BJ (cell line): Measurements from ENCODE around the gene NOM1. TPM values are rescaled to one million over a fixed set of nuclear protein-coding genes. Genes with fewer than 3 reads are reported as not detected.

Experiments used
- CTCF ChIA-PET: fragments of 350-600 bp; formaldehyde crosslinking; extraction: SDS; loops from one replicate; lab custom pipeline; 2021; ENCODE audit warnings: antibody characterized with exemption, inconsistent platforms; lab: Yijun Ruan, JAX
- POLR2A ChIA-PET: fragments of 300-600 bp; sonication (Branson Sonifier 250); formaldehyde crosslinking; extraction: SDS; loops from one replicate; lab custom pipeline; 2021; ENCODE audit warnings: antibody characterized with exemption; lab: Charles Lee
- DNase-seq: peaks from one replicate; pipeline ENCODE4 v3.0.0-alpha.2; 2011; ENCODE audit warnings: low read depth
- H3K27me3 ChIP-seq: 2 replicates; pipeline ENCODE4 v1.6.0; 2011; ENCODE audit warnings: low read length; ENCODE audit not compliant: control insufficient read depth, insufficient read depth
- H3K36me3 ChIP-seq: 2 replicates; pipeline ENCODE4 v1.5.1; 2011; ENCODE audit warnings: low read length; ENCODE audit not compliant: control insufficient read depth, insufficient read depth
- H3K4me3 ChIP-seq: 2 replicates; pipeline ENCODE4 v1.5.1; 2011; ENCODE audit warnings: low read depth, mild to moderate bottlenecking, control low read depth, low read length
- polyA plus RNA-seq: library from polyadenylated mRNA; depleted of rRNA; stranded (reverse); fragments of >200 nt; gene quantifications from 2 replicates; pipeline ENCODE4 v1.2.3, GENCODE V29; 2011
- TF ChIP-seq, protein P1 (sequence below): IDR thresholded peaks from 2 replicates; pipeline ENCODE4 v1.5.1; 2011; ENCODE audit warnings: low read depth, mild to moderate bottlenecking, control low read depth, inconsistent platforms, low read length, moderate library complexity; ENCODE audit not compliant: insufficient read depth

The NOM1 gene
- polyA plus RNA-seq, 1 experiment: 8.0 TPM

DNA sequence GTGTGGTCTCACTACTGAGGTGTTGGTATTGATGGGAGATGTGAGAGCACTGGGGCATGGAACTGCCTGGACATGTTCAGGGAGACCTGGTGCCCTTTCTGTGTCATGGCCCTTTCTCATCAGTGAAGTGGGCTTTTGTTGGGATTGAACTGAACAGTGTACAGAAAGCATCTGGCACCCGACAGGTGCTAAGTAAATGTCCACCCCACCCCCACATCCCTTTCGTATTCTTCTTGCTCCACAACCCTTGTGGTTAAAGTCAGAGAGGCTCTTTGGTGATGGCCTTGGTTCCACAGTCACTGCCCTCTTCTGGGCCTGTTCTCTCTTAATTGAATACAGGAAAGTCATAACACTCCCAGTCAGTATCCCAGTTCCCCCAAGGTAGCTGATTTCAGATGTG is 5.4 kb downstream of the NOM1 start:
- CTCF ChIA-PET: no interaction called here
- no peak for DNase-seq
- H3K27me3 ChIP-seq: no peaks in the 10 kb centered on the region
- POLR2A ChIA-PET: no interaction called here
- no peak overlapping the region for H3K4me3 ChIP-seq
- peaks cover 33% of the 10 kb centered on the region for H3K36me3 ChIP-seq
- TF ChIP-seq, protein P1, sequence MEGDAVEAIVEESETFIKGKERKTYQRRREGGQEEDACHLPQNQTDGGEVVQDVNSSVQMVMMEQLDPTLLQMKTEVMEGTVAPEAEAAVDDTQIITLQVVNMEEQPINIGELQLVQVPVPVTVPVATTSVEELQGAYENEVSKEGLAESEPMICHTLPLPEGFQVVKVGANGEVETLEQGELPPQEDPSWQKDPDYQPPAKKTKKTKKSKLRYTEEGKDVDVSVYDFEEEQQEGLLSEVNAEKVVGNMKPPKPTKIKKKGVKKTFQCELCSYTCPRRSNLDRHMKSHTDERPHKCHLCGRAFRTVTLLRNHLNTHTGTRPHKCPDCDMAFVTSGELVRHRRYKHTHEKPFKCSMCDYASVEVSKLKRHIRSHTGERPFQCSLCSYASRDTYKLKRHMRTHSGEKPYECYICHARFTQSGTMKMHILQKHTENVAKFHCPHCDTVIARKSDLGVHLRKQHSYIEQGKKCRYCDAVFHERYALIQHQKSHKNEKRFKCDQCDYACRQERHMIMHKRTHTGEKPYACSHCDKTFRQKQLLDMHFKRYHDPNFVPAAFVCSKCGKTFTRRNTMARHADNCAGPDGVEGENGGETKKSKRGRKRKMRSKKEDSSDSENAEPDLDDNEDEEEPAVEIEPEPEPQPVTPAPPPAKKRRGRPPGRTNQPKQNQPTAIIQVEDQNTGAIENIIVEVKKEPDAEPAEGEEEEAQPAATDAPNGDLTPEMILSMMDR: no peak

DNA sequence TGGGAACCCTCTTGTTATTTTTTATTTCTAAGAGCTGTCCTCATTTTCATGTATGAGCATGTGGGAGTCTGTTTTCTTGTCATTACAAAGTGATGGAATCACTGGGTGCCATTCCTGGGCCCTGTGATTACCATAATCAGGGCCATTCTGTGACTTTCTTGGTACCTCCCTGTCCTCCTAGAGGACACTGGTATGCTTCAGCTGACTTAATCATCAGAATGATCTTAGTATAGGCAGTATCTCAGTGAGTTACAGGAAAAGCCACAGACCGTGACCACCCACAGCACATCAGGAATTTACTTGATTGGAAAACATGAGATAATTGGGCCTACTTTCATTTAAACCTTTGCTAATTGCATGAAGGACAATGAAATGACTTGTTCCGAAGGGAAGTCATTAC is 7.2 kb downstream of the NOM1 start:
- CTCF ChIA-PET: interaction anchor here (0.9 kb wide), 1 partner anchor 12 kb away, joined by 3 read pairs; no protein-coding TSS in a partner anchor
- DNase-seq: no peak
- TF ChIP-seq, protein P1: no peak
- Histone ChIP-seq H3K27me3 (no peaks in the 10 kb centered on the region), H3K4me3 (no peak overlapping the region), H3K36me3 (peaks cover 40% of the 10 kb centered on the region)
- POLR2A ChIA-PET: no interaction called here

DNA sequence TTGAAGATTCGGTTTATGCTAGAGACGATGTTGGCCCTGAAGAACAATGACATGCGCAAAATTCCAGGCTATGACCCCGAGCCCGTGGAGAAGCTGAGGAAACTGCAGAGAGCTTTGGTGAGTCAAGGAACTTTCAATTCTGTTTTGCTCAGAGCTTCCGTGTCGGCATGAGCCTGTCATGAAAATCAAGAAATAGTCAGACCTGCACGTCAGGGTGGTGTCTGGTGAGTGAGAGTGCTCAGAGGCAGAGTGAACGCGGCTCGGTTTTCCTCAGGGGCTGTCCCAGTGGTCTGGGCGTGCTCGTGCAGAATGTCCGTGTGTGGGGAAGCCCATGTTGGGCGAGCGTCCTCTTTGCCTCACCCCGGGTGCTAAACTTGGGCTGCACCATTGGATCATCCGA is 12.6 kb downstream of the NOM1 start:
- ChIA-PET POLR2A (no interaction called here), CTCF (interaction anchor here (1.6 kb wide), 1 partner anchor 10 kb away, joined by 5 read pairs; no protein-coding TSS in a partner anchor)
- no peaks in the 10 kb centered on the region for H3K27me3 ChIP-seq
- no peak overlapping the region for H3K4me3 ChIP-seq
- peaks cover 37% of the 10 kb centered on the region for H3K36me3 ChIP-seq
- no peak for DNase-seq
- TF ChIP-seq, protein P1: no peak

DNA sequence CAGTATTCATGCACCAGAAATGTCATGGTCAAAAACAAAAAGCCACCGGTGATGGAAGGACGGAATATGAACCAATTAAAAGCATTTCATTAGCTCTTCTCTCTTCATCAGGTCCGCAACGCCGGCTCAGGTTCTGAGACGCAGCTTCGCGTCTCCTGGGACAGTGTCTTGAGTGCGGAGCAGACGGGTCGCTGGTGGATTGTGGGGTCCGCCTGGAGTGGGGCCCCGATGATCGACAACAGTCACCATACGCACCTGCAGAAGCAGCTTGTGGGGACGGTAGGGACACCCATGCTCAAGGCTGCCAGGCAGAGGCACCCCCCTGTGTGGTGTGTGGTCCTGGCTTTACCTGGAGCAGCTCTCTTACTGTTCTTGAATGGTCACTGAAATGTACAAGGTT is 13.4 kb downstream of the NOM1 start:
- ChIA-PET POLR2A (no interaction called here), CTCF (interaction anchor here (0.6 to 1.6 kb wide), 2 partner anchors 10 to 300 kb away, joined by 3 to 5 read pairs; no protein-coding TSS in a partner anchor)
- no peak overlapping the region for H3K4me3 ChIP-seq
- no peaks in the 10 kb centered on the region for H3K27me3 ChIP-seq
- H3K36me3 ChIP-seq: peaks cover 37% of the 10 kb centered on the region
- TF ChIP-seq, protein P1: no peak
- DNase-seq: no peak

DNA sequence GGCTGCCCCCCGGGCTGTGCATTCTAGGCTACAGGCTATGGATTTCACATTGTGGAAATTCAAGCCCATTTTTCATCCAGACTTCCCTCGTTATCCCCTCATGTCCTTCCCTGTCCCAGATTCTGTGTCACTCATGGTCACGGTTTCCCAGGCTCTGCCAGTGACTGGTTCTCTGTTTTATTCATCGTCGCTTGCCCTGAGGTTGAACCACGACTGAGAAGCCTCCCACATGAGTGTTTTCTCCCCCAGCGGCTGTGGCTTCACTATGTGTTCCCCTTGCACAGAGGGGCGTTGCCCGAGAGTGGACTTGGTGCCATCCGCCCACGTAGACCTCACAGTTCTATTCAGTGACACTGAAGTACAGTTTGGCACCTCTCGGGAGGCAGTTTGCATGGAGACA is 14.0 kb downstream of the NOM1 start:
- POLR2A ChIA-PET: no interaction called here
- Histone ChIP-seq H3K36me3 (peaks cover 37% of the 10 kb centered on the region), H3K27me3 (no peaks in the 10 kb centered on the region), H3K4me3 (no peak overlapping the region)
- TF ChIP-seq, protein P1: no peak
- CTCF ChIA-PET: interaction anchor here (0.6 to 1.6 kb wide), 3 partner anchors 9 to 300 kb away, joined by 3 to 5 read pairs (median 3); no protein-coding TSS in a partner anchor
- DNase-seq: no peak
